PFSK-1 (cell line): ENCODE results near the gene OSM.

Source experiments
- FOXP2 ChIP-seq: optimal IDR thresholded peaks from 2 replicates; pipeline ENCODE3; 2011; ENCODE audit warnings: borderline replicate concordance, control low read depth, inconsistent platforms; ENCODE audit not compliant: insufficient read depth; ENCODE audit errors: extremely low read length, extremely low read depth
- POLR2AphosphoS5 ChIP-seq: IDR thresholded peaks from 2 replicates; pipeline ENCODE4 v1.6.1; 2012; ENCODE audit warnings: low read depth, mild to moderate bottlenecking, control low read depth, low read length, moderate library complexity
- REST ChIP-seq, 2 experiments: IDR thresholded peaks; 2 replicates each; pipeline versions ENCODE4 v1.6.1 to v1.8.0; 2011 to 2012; ENCODE audit warnings: low read depth in 2 of 2, low read length in 2 of 2, control low read depth in 1 of 2, inconsistent platforms in 1 of 2, mild to moderate bottlenecking in 1 of 2, moderate library complexity in 1 of 2; ENCODE audit not compliant: insufficient read depth in 1 of 2
- SIN3A ChIP-seq: IDR thresholded peaks from 2 replicates; pipeline ENCODE4 v1.6.1; 2012; ENCODE audit warnings: mild to moderate bottlenecking, low read length, moderate library complexity, borderline replicate concordance; ENCODE audit not compliant: insufficient read depth
- TAF1 ChIP-seq: IDR thresholded peaks from 2 replicates; pipeline ENCODE4 v1.6.1; 2012; ENCODE audit warnings: low read length, control low read depth, borderline replicate concordance; ENCODE audit not compliant: insufficient read depth

Gene OSM

DNA sequence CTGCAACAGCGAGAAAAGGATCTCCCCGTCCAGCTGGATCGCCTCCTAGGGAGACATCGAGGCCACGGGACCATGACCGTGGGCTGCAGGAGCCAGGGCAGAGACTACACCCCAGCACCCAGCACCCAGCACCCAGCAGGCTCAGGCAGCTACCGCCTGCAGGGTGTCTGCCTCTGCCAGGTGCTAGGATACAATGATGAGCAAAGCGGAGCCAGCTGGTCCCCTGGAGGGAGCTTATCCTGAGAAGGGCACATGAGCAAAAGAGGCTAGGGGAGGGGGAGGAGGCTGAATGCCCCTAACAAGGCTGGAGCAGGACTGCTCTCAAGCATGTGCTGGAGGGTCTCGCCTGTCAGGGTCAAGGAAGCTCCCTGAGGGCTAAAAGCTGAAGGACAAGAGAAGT is 27.4 kb upstream of the OSM start:
- TF ChIP-seq FOXP2: no peak
- no peak for TF ChIP-seq REST (IDR thresholded peaks at IDR 0.05; ENCODE audit: insufficient read depth in 1 of 2, low read depth in 2 of 2, low read length in 2 of 2)
- no peak for TF ChIP-seq TAF1
- TF ChIP-seq SIN3A: no peak
- no peak for TF ChIP-seq POLR2AphosphoS5

DNA sequence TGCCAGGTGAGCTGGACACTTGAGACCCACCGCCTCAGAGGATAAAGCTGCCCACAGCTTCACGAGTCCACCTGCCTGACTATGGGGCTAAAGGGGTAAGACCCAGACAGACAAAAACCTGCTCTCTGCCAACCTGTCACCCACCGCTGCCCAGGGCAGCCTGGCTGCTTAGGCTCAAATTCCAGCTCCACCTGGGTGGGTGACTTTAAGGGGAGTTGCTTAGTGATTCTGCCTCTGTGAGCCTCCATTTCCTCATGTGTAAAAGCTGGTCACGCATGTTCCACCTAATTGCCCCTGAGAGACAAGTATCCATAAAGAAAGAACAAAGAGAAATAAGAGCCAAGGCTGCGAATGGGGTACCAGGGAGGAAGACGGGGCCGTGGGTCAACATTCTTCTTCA is 26.4 kb upstream of the OSM start:
- no peak for TF ChIP-seq REST (IDR thresholded peaks at IDR 0.05; ENCODE audit: insufficient read depth in 1 of 2, low read depth in 2 of 2, low read length in 2 of 2)
- TF ChIP-seq TAF1: no peak
- no peak for TF ChIP-seq SIN3A
- no peak for TF ChIP-seq FOXP2
- no peak for TF ChIP-seq POLR2AphosphoS5

DNA sequence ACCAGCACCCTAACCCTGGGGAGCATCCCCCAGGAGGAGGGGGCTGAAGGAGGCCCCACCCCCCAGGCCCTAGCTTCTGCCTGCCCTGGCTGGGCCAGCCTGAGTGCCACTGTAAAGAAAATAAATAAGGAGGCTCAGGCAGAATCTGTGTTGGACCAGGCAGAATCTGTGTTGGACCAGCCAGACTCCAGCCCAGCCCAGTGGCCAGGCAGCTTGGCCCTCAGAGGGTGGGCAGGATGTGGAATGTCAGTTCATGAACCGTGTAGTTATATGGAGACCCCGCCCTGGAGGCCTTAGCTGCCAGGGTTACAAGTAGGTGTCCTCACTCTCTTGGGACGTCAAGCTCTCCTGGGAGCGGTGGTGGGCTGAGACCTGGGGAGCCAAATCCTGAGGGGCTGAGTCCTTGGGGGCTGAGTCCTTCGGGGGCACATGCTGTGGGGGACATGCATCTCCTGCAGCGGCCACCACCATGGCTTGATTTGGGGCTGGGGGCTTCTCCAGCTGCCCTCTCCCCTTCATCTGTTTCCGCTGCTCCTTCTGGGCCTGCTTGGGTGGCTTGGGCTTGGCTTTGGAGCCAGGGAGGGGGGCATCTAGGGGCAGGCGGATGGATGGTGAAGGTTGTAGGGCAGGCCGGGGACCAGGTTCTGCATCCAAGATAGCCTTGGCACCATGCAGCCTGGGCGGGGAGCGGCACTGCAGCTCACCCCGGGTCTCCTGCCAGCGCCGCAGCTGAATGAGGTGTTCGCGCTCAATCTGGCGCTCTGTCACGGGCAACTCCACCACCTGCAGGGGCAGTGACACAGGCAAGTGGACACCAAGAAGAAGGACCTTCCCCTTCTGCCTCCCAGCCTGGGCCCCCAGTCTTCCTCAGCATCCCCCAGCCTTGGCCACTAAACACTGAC is 25.7 kb upstream of the OSM start:
- TF ChIP-seq REST (IDR thresholded peaks at IDR 0.05; ENCODE audit: insufficient read depth in 1 of 2, low read depth in 2 of 2, low read length in 2 of 2): no peak
- no peak for TF ChIP-seq SIN3A
- no peak for TF ChIP-seq POLR2AphosphoS5
- no peak for TF ChIP-seq FOXP2
- no peak for TF ChIP-seq TAF1

GRCh38 chr22:30291058-30291892 is 24.6 kb upstream of the OSM start:
- TF ChIP-seq TAF1 (no peak), SIN3A (no peak), FOXP2 (no peak), POLR2AphosphoS5 (no peak), REST (IDR thresholded peaks at IDR 0.05; ENCODE audit: insufficient read depth in 1 of 2, low read depth in 2 of 2, low read length in 2 of 2) (no peak)
